HepG2 (cell line): ENCODE results near the gene FSCN2. TPM values are rescaled to one million over a fixed set of nuclear protein-coding genes. Genes with fewer than 3 reads are reported as not detected.

Experiments
- AGO1 ChIP-seq: fragments of 200-400 bp; formaldehyde crosslinking; IDR thresholded peaks from 2 replicates; pipeline ENCODE4 v1.6.1; 2017; ENCODE audit warnings: mild to moderate bottlenecking, low read depth, low read length, moderate library complexity; ENCODE audit not compliant: poor library complexity, severe bottlenecking
- ARNTL ChIP-seq: sonication (generic); formaldehyde crosslinking; IDR thresholded peaks from 2 replicates; pipeline ENCODE4 v1.4.0; 2020; ENCODE audit warnings: mild to moderate bottlenecking, missing genetic modification reagents
- CENPT ChIP-seq: sonication (generic); formaldehyde crosslinking; IDR thresholded peaks from 2 replicates; pipeline ENCODE4 v1.8.0; 2022; ENCODE audit warnings: low read depth, mild to moderate bottlenecking, moderate library complexity, missing genetic modification reagents
- CHD2 ChIP-seq: IDR thresholded peaks from 2 replicates; pipeline ENCODE4 v1.6.1; 2011; ENCODE audit warnings: low read depth, low read length, improper control_type of control experiment
- ETV6 ChIP-seq: sonication (generic); formaldehyde crosslinking; conservative IDR thresholded peaks from 2 replicates; pipeline ENCODE4 v1.4.0; 2020; ENCODE audit warnings: missing genetic modification reagents
- NFYC ChIP-seq: IDR thresholded peaks from 2 replicates; pipeline ENCODE4 v1.6.1; 2016; ENCODE audit warnings: missing genetic modification reagents, missing compliant biosample characterization
- NR1H2 ChIP-seq: sonication (generic); formaldehyde crosslinking; IDR thresholded peaks from 2 replicates; pipeline ENCODE4 v1.8.1; 2022; ENCODE audit warnings: low read depth, missing genetic modification reagents, borderline replicate concordance
- TBX2 ChIP-seq: sonication (generic); formaldehyde crosslinking; IDR thresholded peaks from 2 replicates; pipeline ENCODE4 v1.5.0; 2020; ENCODE audit warnings: missing genetic modification reagents, mild to moderate bottlenecking, borderline replicate concordance
- TEAD3 ChIP-seq: optimal IDR thresholded peaks from 2 replicates; pipeline ENCODE3; 2016; ENCODE audit warnings: borderline replicate concordance
- YY1 ChIP-seq: IDR thresholded peaks from 2 replicates; pipeline ENCODE4 v1.6.1; 2011; ENCODE audit warnings: low read length, low read depth, moderate library complexity, mild to moderate bottlenecking; ENCODE audit not compliant: insufficient read depth, insufficient replicate concordance
- ZNF589 ChIP-seq: sonication (generic); formaldehyde crosslinking; conservative IDR thresholded peaks from 2 replicates; pipeline ENCODE4 v1.8.0; 2022; ENCODE audit warnings: mild to moderate bottlenecking, moderate library complexity, missing genetic modification reagents
- ZNF761 ChIP-seq: sonication (generic); formaldehyde crosslinking; conservative IDR thresholded peaks from 2 replicates; pipeline ENCODE4 v1.4.0; 2020; ENCODE audit warnings: mild to moderate bottlenecking, missing genetic modification reagents
- ZNF768 ChIP-seq: sonication (generic); formaldehyde crosslinking; IDR thresholded peaks from 2 replicates; pipeline ENCODE4 v1.4.0; 2020; ENCODE audit warnings: missing genetic modification reagents
- ZNF780A ChIP-seq: sonication (generic); formaldehyde crosslinking; IDR thresholded peaks from 2 replicates; pipeline ENCODE4 v1.8.0; 2022; ENCODE audit warnings: mild to moderate bottlenecking, missing genetic modification reagents, moderate library complexity
- polyA plus RNA-seq, 8 experiments: library from polyadenylated mRNA; depleted of rRNA in 3 of 8; stranded (reverse) in 7 of 8; unstranded in 1 of 8; fragments of >200 nt; fragmentation: Illumina TruSeq in 4 of 8; extraction: Trizol in 4 of 8; gene quantifications; 2 replicates each; pipeline versions ENCODE4 v1.2.1 to v1.2.3, GENCODE V29; 2011 to 2016; ENCODE audit warnings: low read depth in 4 of 8, missing spikeins in 1 of 8, mixed read lengths in 1 of 8; ENCODE audit not compliant: insufficient read depth in 1 of 8
- total RNA-seq, 5 experiments: library from RNA; depleted of rRNA; stranded (reverse); fragments of >200 nt; fragmentation: Illumina TruSeq; extraction: Trizol; gene quantifications; 2 replicates each; pipeline ENCODE4 v1.2.3, GENCODE V29; 2016; ENCODE audit warnings: low read depth in 1 of 5
- TF ChIP-seq, protein P1 (sequence below): sonication (generic); formaldehyde crosslinking; conservative IDR thresholded peaks from 2 replicates; pipeline ENCODE4 v1.4.0; 2020; ENCODE audit warnings: mild to moderate bottlenecking, missing genetic modification reagents, moderate library complexity
- TF ChIP-seq, protein P2 (sequence below): sonication (generic); formaldehyde crosslinking; IDR thresholded peaks from 2 replicates; pipeline ENCODE4 v1.4.0; 2020; ENCODE audit warnings: missing genetic modification reagents, borderline replicate concordance
- TF ChIP-seq, protein P3 (sequence below): sonication (generic); formaldehyde crosslinking; IDR thresholded peaks from 2 replicates; pipeline ENCODE4 v1.8.1; 2022; ENCODE audit warnings: mild to moderate bottlenecking, missing genetic modification reagents
- TF ChIP-seq, protein P4 (sequence below): IDR thresholded peaks from 2 replicates; pipeline ENCODE4 v1.6.1; 2016; ENCODE audit warnings: low read depth, control low read depth

The FSCN2 gene
- total and polyA plus RNA-seq, 2 of the 13 experiments (the other 11 are each of a cell fraction or from before 2014, with no cell fraction given), result 0.09 TPM; not detected in 1

DNA sequence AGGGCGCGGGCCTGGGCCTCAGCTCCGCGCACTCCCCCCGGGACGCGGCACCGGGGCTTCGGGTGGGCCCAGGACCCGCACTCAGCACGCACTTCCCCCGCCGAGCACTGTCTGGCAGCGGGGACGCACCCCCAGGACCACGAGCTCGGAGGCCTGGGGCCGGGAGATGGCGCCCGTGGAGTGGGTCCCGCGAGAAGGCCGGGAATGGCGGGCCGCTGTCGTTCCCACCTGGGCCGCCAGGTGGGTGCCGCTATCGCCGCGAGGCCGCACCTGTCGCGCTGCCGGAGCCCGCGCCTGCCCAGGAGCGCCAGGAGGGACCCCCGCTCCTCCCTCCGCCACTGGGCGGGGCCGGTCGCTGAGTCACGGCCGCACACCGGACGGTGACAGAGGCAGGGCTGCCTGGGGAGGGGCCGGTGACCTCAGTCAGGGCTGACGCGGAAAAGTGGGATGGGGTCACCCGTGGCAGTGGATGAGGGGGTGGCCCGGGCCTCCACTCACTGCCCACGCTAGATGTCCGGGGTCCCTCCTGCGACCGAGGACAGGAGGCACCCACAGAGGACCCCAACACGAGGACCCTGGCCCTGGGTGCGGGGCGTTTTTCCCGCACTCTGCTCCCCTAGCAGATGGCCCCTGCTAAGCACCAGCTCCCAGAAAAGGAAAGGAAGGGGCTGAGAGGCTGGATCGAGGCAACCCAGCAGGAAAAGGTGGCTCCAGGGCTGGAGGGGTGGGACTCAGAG is 8.7 kb upstream of the FSCN2 start (continued):
- TF ChIP-seq, protein P1, sequence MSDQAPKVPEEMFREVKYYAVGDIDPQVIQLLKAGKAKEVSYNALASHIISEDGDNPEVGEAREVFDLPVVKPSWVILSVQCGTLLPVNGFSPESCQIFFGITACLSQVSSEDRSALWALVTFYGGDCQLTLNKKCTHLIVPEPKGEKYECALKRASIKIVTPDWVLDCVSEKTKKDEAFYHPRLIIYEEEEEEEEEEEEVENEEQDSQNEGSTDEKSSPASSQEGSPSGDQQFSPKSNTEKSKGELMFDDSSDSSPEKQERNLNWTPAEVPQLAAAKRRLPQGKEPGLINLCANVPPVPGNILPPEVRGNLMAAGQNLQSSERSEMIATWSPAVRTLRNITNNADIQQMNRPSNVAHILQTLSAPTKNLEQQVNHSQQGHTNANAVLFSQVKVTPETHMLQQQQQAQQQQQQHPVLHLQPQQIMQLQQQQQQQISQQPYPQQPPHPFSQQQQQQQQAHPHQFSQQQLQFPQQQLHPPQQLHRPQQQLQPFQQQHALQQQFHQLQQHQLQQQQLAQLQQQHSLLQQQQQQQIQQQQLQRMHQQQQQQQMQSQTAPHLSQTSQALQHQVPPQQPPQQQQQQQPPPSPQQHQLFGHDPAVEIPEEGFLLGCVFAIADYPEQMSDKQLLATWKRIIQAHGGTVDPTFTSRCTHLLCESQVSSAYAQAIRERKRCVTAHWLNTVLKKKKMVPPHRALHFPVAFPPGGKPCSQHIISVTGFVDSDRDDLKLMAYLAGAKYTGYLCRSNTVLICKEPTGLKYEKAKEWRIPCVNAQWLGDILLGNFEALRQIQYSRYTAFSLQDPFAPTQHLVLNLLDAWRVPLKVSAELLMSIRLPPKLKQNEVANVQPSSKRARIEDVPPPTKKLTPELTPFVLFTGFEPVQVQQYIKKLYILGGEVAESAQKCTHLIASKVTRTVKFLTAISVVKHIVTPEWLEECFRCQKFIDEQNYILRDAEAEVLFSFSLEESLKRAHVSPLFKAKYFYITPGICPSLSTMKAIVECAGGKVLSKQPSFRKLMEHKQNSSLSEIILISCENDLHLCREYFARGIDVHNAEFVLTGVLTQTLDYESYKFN (CRISPR knock-in tag), result peak; percentile 35
- 0 out of 2 replicates have a peak, but pooled peaks have one; percentile 8 for TF ChIP-seq NFYC (CRISPR knock-in tag)
- TF ChIP-seq, protein P2, sequence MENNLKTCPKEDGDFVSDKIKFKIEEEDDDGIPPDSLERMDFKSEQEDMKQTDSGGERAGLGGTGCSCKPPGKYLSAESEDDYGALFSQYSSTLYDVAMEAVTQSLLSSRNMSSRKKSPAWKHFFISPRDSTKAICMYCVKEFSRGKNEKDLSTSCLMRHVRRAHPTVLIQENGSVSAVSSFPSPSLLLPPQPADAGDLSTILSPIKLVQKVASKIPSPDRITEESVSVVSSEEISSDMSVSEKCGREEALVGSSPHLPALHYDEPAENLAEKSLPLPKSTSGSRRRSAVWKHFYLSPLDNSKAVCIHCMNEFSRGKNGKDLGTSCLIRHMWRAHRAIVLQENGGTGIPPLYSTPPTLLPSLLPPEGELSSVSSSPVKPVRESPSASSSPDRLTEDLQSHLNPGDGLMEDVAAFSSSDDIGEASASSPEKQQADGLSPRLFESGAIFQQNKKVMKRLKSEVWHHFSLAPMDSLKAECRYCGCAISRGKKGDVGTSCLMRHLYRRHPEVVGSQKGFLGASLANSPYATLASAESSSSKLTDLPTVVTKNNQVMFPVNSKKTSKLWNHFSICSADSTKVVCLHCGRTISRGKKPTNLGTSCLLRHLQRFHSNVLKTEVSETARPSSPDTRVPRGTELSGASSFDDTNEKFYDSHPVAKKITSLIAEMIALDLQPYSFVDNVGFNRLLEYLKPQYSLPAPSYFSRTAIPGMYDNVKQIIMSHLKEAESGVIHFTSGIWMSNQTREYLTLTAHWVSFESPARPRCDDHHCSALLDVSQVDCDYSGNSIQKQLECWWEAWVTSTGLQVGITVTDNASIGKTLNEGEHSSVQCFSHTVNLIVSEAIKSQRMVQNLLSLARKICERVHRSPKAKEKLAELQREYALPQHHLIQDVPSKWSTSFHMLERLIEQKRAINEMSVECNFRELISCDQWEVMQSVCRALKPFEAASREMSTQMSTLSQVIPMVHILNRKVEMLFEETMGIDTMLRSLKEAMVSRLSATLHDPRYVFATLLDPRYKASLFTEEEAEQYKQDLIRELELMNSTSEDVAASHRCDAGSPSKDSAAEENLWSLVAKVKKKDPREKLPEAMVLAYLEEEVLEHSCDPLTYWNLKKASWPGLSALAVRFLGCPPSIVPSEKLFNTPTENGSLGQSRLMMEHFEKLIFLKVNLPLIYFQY (CRISPR knock-in tag), result 0 out of 2 replicates have a peak, but pooled peaks have one; percentile 17
- TF ChIP-seq ZNF761 (CRISPR knock-in tag), result peak; percentile 96; the same call in 1 of the 2 replicates
- TF ChIP-seq CENPT (CRISPR knock-in tag), result peak; percentile 15; the same call in 1 of the 2 replicates
- peak; percentile 83 for TF ChIP-seq AGO1
- no peak; the same call in 1 of the 2 replicates for TF ChIP-seq TBX2
- TF ChIP-seq ARNTL (CRISPR knock-in tag), result peak; percentile 85; the same call in 1 of the 2 replicates
- TF ChIP-seq YY1, result peak; percentile 76
- TF ChIP-seq, protein P3, sequence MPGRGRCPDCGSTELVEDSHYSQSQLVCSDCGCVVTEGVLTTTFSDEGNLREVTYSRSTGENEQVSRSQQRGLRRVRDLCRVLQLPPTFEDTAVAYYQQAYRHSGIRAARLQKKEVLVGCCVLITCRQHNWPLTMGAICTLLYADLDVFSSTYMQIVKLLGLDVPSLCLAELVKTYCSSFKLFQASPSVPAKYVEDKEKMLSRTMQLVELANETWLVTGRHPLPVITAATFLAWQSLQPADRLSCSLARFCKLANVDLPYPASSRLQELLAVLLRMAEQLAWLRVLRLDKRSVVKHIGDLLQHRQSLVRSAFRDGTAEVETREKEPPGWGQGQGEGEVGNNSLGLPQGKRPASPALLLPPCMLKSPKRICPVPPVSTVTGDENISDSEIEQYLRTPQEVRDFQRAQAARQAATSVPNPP (CRISPR knock-in tag), result 0 out of 2 replicates have a peak, but pooled peaks have one; percentile 45
- TF ChIP-seq, protein P4, sequence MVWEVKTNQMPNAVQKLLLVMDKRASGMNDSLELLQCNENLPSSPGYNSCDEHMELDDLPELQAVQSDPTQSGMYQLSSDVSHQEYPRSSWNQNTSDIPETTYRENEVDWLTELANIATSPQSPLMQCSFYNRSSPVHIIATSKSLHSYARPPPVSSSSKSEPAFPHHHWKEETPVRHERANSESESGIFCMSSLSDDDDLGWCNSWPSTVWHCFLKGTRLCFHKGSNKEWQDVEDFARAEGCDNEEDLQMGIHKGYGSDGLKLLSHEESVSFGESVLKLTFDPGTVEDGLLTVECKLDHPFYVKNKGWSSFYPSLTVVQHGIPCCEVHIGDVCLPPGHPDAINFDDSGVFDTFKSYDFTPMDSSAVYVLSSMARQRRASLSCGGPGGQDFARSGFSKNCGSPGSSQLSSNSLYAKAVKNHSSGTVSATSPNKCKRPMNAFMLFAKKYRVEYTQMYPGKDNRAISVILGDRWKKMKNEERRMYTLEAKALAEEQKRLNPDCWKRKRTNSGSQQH, result 0 out of 2 replicates have a peak, but pooled peaks have one; percentile 10
- 0 out of 2 replicates have a peak, but pooled peaks have one; percentile 37 for TF ChIP-seq ZNF768
- TF ChIP-seq CHD2, result peak; percentile 90
- TF ChIP-seq ZNF589, result 0 out of 2 replicates have a peak, but pooled peaks have one; percentile 57
- no peak; the same call in 1 of the 2 replicates for TF ChIP-seq ZNF780A (CRISPR knock-in tag)
- TF ChIP-seq TEAD3 (CRISPR knock-in tag), result peak; percentile 40
- 0 out of 2 replicates have a peak, but pooled peaks have one; percentile 12 for TF ChIP-seq ETV6 (CRISPR knock-in tag)
- no peak for TF ChIP-seq NR1H2
